Activated CD8-positive, alpha-beta memory T cell treated with anti-CD3 and anti-CD28 coated beads, Interleukin-2, amount 50 U/mL, for 1 hour (primary cell): Measurements from ENCODE around the gene AKT3.

ENCODE experiments used
- DNase-seq: peaks from one replicate; pipeline ENCODE4 v3.0.0-alpha.2; 2020; ENCODE audit errors: extremely low read depth

Gene AKT3

DNA sequence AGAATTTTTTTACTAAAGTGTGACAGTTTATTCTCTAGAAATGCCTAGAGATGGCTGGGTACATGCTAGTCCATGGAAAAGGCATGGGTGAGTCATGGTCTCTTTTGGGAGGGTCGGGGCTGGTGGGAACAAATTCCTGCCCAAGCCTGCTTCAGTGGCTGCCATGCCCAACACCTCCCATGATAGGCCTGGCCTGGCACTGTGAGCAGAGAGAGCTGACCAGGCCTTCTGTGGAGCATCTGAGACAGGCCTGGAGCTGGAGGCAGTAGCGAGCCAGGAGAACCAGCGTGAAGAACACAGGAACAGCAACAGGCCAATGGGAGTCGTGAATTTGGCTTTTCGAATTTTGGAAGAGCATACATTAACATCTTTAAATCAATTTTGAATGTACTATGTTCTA lies 385.0 kb downstream of the AKT3 start:
- no peak for DNase-seq

- DNase-seq, result no peak
These were observed 386.9 kb downstream of the AKT3 start for GRCh38 chr1:243462929-243463697.

DNA sequence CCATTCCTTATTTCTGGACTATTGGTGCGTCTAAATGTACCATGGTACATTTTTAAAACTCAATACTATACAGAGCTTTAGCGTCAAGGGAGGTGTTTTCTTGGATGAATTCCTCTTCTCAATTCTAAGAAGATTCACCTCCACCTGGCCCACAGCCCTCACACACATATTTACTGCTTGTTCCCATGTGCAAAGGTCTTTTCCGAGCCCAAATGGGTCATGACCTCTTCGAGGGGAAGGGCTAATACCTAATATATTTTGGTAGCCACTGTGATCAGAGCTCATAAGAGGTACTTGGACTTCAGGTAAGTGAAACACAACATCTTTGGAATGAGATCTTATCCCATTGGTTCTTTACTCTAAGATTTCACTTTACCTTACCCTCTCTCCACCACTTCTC lies 388.3 kb downstream of the AKT3 start:
- DNase-seq, result no peak

DNA sequence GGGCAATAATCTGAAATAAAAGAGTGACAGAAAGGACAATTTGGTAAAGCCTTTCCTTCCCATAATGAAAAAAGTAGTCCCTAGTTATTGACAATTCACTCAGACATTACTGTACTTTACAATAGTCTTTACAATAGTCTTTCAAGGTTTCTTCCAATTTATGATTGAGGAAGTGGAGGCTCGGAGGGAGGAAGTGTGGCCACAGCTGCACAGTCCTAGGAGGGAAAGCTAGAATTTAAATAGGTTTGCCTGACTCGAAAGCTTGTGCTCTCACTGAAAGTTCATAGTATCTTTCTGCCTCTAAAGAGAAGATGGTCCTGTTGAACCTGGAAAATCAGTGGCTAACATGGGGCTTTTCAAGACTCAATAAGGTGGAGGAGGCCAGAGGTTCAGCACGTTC lies 391.0 kb downstream of the AKT3 start:
- DNase-seq, result no peak

DNA sequence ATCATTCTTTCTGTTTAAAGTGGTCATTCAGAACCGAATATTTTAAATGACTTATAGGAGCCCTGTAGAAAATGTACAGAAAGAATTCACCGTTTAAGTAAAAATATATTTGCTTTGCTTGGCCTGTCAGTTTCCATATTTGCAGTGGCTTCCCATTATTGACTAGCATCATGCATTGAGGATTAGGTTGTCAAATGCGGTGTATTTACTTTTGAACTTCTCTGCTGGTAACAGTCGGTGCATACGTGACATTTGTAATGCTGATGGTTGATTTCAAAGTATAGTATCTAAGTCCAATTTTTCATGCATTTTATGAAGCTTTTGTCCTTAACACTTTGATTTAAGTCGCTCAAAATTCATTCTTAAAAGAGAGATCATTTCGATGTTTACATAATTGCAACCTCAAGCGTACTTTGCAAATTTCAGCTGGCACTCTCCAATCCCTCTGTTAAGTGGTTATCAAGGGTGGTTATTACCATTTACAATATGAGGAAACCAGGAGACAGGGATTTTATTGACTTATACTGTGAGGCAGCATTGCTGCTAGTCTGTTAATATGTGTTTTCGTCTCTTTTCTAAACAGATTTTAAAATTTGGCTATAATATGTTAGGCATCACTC lies 392.6 kb downstream of the AKT3 start:
- DNase-seq, result no peak

DNA sequence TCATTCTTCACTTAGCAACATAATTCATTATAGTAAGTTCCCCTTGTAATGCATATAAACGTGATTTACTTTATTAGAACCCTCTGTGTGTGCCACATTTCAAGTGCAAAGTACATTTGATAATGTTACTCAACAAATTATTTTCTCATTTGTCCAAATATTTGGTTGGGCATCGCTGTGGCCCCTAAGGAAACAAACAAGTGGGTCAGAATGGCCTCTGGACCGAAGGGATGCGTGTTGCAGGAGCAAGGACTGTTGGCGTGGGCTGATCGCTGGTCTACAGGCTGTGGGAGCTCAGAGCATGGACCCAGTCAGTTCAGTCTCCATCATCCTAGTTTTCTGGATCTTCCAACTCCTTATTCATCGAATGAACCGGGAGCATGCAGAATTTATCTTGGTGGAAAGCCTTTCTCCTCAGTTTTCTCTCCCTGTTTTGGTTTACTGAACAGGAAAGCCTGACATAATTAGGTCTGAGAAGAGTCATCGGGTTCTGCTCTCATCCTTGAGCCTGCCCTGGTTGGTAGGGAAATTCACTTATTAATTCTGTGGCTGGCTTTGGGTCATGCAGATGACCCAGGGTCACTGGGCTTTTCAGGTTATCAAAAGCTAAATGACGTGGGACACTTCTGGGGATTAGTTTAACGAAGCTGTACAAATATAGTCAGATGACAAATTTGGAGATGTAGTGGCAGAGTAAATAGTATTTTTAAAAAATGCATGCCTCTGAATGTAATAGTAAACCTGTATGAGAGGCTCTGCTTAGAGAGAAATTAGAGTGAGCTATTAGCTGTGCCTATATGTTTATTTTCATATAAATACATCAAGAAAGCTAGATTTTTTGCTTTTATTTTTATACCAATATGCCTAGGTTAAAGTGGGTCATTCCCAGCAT lies 394.0 kb downstream of the AKT3 start:
- DNase-seq, result no peak

DNA sequence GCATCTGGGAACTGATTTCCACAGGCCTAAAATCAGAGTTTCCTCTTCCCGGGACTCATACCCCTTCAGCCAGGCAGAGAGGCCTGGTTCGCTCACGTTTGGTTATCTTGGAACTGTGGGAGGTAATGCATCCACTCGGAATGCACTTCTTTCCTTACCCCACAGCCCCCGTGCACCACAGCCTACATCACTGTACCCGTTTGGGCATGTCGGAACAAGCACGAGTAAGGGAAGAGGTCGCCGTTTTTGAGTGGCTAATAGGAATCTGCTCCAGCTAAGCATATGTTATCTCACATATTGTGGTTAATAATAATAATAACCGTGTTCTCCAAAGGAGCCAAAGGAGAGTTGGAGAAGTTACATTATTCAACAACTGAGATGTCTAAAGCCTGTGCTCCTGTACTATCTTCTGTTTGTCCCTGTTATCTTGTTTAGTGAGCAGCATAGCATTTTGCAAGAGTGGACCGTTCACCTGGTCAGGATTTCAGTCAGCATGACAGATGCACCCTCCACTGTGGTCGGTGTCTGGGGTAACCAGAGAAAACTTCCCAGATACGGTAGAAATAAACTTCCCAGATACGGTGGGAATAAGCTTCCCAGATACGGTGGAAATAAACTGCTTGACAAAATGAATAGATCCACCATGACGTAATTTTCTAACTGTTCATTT lies 395.6 kb downstream of the AKT3 start:
- no peak for DNase-seq

GRCh38 chr1:243452092-243452491 lies 398.0 kb downstream of the AKT3 start:
- DNase-seq, result no peak

DNA sequence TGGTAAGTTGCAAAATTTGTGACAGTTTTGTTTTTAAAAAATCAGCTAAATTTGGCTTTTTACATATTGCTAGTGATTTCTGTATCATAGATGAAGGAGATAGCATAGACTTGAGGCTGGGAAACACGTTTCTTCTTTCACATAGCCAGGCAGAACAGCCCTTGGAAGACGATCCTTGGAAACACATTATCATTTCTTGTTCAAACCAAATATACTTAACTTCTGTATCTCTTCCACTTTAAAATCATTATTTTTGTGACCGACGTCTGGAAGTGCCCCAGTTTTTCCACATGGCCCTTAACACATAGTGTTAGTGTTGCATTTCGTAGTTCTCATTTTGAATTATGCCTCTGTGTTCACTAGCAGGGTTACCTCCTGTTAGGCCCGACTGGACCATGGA lies 400.7 kb downstream of the AKT3 start:
- DNase-seq, result no peak

DNA sequence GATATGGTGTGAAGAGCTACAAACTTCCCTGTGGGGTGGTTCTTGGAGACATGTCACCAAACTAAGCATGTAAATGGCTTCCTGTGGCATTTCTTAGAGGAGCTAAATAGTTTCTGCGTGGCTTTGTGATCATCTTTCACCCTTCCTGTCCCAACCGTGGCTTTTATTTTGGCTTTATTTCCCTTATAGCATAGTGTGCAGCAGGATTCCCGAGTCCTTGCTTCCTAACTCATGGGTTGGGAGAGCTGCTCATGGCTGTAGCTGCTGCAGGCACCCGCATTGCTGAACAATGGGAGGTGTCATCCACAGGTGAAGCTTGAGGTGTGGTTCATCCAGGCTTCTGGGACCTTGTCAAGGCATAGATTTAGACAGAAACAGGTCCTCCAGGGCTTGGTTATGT lies 402.2 kb downstream of the AKT3 start:
- DNase-seq, result no peak

- no peak for DNase-seq
These were observed 402.7 kb downstream of the AKT3 start for GRCh38 chr1:243447347-243447746.

GRCh38 chr1:243443557-243443956 lies 406.5 kb downstream of the AKT3 start:
- no peak for DNase-seq

DNA sequence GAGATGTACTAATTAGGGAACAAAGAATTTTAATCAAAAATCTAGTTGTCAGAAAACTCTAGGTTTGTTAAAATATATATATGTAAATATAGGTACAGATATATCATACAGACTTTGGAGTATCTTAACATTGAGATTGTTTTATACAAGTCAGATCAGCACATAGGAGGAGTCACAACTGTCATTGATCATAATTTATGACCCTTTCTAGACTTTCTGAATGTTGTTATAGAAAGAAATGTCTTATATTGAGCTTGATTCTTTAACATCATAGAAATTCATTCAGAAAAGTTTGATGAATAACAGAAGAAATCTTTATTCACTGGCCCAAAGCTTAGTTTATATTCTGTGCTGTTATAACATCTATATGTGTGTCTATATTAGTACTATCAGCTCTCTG lies 408.4 kb downstream of the AKT3 start:
- no peak for DNase-seq

GRCh38 chr1:243440406-243440805 lies 409.6 kb downstream of the AKT3 start:
- no peak for DNase-seq

DNA sequence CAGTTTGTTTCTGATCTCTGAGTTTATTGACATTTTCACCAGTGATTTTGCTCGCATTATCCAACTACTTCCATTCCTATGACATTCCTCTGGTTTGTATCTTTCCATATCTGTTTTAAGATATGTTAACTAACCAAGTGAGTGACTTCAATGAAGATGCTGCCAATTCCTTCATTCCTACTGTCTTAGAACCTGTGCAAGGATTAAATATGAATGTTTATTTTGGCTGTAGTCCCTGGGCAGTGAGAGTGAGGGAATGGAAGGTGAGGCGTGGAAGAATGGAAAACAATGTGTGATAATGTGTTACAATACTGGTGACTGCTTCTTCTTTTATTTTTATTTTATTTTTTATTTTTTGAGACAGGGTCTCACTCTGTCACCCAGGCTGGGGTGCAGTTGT lies 411.2 kb downstream of the AKT3 start:
- DNase-seq, result no peak
